Left colon (tissue), 2 donors: ENCODE measurements around the gene C2CD4C. TPM values are rescaled to one million over a fixed set of nuclear protein-coding genes. Genes with fewer than 3 reads are reported as not detected.
"Not testable (repeated sequence)": the region's sequence is repeated elsewhere in the genome, so short reads cannot be mapped to it uniquely, and the experiment has no call there.

Source experiments
- ATAC-seq: fragments of 200-7000 bp; cut with Tn5 transposase; one replicate; pipeline ENCODE4 v1.9.1; 2020; ENCODE audit warnings: mild to moderate bottlenecking, moderate library complexity
- DNase-seq, 2 donors: peaks; one replicate each; pipeline ENCODE4 v3.0.0-alpha.2; 2020
- intact Hi-C, 2 donors: fragments of 100-400 bp; cut with DNase I in 1 of 2; cut with micrococcal nuclease in 1 of 2; formaldehyde crosslinking; loops; one replicate each; pipeline versions ENCODE4 v1.11.2 to v1.14.0; 2022; cut with DNase I, micrococcal nuclease
- total RNA-seq, 2 donors: library from RNA; stranded (reverse); fragmentation: NEBNext Ultra II Directional; extraction: Animal tissue kit (Norgen Biotek cat#: 25700); gene quantifications; one replicate each; pipeline ENCODE4 v1.2.1, GENCODE V29; 2021
- donor health status: DM: no; HTN: no; CAD: no.
- donor health status: DM: yes; HTN: yes; CAD: no.

The C2CD4C gene
- total RNA-seq, 2 donors from 2014 or later = 0.59 to 0.85 TPM

DNA sequence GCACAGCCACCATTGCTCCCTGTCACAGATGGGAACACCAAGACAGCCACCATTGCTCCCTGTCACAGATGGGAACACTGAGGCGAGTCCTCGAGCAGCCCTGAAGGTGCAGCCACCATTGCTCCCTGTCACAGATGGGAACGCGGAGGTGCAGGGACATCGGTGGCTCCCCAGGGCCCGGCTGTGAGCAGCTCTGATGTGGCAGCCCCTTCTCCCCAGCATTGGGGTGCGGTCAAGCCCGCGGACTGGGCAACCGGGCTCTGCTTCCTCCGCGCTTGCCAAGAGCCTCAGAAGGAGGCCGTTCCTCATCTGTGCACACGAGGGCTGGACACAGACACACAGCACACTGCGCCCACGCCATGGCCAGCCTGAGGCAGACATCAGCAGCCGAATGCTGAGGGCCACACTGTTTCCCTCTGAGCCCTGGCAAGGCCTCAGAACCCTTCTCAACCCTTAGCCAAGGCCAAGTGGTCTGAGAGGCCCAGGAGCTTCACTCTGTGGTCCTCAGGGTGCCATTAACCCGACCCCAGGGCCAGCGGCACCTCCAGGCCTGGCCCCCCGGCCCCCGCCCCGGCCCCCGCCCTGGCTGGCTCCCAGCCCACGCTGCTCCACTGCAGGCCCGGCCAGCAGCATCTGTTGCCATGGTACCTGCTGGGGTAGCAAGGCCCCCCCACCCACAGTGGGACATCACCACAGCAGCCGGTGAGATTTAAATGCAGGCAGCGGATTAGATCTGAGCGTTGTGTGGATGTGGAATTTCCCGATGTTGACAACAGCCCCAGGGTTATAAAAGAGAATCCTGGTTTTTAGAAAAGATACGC lies 18.4 kb downstream of the C2CD4C start:
- intact Hi-C loops = no loop called here
- DNase-seq (no peak), ATAC-seq (no peak)

DNA sequence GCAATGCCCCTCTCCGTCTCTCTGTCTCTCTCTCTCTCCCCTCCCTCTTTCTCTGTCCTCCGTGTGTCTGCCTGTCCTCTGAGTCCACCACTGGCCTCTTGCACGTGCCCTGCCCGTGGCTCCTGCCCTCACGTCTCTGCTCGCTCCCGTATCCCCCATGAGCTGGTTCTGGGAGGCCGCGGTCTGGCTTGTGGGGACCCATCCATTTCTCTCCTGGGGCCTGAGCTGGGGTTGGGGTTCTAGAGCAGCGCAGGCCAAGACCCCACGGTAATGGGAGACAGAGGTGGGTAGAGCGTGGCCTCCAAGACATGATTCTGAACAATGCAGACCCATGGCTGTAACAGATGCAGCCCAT lies 19.0 kb downstream of the C2CD4C start:
- intact Hi-C loops = no loop called here
- no peak for ATAC-seq
- DNase-seq = peak in 1 of 2 donors; percentile 14

DNA sequence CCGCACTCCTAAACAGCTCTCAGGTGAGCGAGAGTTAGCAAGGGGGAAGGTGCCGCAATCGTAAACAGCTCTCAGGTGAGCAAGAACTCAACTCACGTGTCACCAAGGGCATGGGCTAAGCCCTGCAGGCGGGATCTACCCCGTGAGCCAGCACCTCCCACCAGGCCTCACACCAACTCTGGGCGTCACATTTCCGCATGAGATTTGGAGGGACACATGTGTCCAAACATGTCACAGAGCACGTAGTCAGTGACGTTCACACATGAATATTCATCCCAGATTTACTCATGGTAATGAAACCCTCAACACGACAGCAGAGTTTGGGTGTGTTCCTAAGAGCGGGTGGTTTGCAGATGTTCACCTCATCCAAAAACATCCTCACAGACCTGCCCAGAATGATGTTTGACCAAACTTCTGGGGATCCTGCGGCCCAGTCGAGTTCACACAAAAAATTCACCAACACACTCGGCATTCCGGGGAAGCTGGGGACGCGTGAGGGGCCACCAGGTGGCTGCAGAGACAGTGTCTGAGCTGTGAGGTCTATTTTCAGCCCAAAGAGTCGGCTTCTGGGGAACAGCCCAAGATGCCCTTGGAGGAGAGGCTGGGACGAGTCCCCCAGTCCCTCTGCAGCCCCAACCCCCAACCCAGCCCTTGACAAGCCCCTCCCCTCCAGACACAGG lies 19.6 kb downstream of the C2CD4C start:
- no peak for ATAC-seq
- intact Hi-C loops = no loop called here
- peak in 1 of 2 donors; percentile 8 for DNase-seq

DNA sequence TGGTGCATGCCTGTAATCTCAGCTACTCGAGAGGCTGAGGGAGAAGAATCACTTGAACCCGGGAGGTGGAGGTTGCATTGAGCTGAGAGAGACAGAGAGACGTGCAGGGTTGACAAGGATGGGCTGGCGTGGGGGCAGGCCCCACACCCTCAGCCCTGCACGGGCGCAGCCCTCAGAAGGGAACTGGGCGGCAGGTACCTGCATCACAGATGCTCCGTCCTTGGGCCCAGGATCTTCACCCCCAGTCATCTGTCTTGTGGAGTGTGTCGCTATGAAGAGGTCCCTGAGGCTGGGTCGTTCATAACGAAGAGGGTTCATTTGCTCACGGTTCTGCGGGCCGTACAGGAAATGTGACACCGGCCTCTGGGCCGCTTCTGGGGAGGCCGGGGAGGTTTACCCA lies 20.3 kb downstream of the C2CD4C start:
- DNase-seq = no peak
- intact Hi-C loops = no loop called here
- ATAC-seq = no peak

DNA sequence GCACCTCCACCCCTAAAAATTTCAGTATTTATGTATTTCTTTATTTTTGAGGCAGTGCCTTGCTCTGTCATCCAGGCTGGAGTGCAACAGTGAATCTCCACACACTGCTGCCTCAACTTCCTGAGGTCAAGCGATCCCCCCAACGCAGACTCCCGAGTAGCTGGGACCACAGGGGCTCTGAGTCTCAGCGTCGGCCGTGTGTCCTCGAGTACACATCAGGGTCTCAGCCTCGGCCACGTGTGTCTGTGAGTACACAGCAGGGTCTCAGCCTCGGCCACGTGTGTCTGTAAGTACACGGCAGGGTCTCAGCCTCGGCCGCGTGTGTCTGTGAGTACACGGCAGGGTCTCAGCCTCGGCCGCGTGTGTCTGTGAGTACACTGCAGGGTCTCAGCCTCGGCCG lies 21.2 kb downstream of the C2CD4C start:
- DNase-seq (no peak), ATAC-seq (no peak)
- intact Hi-C loops = no loop called here

DNA sequence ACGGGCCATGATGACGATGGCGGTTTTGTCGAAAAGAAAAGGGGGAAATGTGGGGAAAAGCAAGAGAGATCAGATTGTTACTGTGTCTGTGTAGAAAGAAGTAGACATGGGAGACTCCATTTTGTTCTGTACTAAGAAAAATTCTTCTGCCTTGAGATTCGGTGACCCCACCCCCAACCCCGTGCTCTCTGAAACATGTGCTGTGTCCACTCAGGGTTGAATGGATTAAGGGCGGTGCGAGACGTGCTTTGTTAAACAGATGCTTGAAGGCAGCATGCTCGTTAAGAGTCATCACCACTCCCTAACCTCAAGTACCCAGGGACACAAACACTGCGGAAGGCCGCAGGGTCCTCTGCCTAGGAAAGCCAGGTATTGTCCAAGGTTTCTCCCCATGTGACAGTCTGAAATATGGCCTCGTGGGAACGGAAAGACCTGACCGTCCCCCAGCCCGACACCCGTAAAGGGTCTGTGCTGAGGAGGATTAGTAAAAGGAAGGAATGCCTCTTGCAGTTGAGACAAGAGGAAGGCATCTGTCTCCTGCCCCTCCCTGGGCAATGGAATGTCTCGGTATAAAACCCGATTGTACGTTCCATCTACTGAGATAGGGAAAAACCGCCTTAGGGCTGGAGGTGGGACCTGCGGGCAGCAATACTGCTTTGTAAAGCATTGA lies 22.2 kb downstream of the C2CD4C start:
- intact Hi-C loops, ATAC-seq, DNase-seq: not testable (repeated sequence)

DNA sequence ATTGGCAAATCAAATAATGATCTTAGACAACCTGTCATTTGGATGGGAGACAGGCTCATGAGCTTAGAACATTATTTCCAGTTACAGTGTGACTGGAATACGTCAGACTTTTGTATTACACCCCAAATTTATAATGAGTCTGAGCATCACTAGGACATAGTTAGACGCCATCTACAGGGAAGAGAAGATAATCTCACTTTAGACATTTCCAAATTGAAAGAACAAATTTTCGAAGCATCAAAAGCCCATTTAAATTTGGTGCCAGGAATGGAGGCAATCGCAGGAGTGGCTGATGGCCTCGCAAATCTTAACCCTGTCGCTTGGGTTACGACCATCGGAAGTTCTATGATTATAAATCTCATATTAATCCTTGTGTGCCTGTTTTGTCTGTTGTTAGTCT lies 22.8 kb downstream of the C2CD4C start:
- DNase-seq, ATAC-seq, intact Hi-C loops: not testable (repeated sequence)

DNA sequence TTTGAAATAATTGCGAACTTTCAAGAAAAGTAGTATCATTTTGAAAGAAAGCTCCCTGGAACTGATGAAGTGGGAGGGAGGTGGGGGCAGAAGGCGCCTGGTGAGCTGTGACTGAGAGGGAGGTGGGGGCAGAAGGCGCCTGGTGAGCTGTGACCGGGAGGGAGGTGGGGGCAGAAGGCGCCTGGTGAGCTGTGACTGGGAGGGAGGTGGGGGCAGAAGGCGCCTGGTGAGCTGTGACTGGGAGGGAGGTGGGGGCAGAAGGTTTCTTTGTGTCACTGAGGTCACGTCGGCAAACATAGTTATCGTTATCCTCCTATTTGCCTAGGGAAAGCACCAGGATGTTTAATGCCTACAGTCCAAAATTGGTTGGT lies 24.2 kb downstream of the C2CD4C start:
- intact Hi-C loops = no loop called here
- ATAC-seq (no peak), DNase-seq (no peak)

DNA sequence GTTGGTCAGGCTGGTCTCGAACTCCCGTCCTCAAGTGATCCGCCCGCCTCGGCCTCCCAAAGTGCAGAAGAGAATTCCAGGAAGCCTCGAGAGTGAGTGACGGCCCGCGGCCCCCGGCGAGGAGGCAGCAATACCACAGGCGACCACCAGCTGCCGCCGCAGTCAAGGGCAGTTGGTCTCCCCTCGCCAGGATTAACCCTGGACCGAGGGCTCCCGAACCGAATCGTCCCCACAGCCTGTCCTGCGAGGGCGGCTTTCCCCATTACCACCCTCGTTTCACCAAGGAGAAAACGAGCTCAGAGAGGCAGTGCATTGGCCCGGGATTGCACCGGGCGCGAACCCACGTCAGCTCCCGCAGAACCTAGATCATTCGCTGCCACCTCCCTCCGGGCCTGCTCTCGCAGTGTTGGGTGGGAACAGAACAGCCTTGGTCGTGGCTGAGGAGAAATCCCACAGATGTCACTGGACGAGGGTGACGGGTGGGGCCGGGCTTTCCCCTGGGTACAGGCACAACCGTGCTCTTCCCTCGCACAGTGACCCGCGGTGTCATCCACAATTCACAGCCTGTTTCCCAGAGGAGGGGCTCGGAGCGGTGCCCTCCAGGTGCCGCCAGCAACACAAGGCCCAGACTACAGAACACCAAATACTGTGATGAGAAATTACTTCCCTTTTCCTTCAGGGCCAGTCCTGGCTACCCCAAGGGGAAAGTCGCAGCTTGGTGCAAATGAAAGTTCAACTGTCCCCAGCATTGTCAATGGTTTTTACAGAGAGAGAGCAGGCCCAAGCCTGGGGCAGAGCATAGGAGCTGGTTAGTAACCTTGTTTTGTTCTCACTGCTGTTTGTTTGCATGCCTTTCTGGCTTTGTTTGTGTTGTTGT lies 24.8 kb downstream of the C2CD4C start:
- DNase-seq (peak in 1 of 2 donors; percentile 18), ATAC-seq (no peak)
- intact Hi-C loops = no loop called here

DNA sequence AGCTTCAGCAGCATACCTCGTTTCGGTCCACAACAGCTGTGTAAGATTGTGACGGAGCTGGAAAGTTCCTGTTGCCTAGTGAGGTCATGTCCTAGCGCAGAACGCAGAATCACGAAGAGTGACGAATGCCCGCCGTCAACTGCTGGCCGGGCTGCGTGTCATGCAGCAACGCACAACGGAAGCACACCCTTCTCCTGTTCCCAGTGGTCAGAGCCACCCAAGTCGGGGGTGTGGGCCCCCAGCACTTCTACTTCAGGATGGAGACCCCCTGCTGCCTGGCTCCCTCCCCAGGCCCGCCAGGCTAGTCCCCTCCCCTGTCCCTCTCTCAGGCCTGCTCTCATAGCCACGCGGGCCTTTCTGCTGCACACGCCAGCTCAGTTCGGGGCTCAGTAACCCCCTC lies 25.9 kb downstream of the C2CD4C start:
- intact Hi-C loops = no loop called here
- DNase-seq (no peak), ATAC-seq (no peak)

DNA sequence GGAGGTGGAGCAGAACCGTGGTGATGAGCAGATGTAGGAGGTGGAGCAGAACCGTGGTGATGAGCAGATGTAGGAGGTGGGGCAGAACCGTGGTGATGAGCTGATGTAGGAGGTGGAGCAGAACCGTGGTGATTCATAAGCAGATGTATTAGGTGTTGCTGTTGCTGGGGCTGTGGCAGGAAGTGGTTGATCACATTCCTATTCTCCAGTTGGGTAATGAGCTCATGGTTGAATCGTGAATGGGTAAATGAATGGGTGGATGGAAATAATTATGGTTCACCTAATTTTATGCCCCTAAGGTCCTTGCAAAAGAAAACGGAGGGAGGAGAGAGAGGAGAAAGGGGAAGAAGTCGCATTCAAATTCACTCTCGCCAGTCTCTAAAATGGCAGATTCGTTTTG lies 26.4 kb downstream of the C2CD4C start:
- DNase-seq, intact Hi-C loops, ATAC-seq: not testable (repeated sequence)

DNA sequence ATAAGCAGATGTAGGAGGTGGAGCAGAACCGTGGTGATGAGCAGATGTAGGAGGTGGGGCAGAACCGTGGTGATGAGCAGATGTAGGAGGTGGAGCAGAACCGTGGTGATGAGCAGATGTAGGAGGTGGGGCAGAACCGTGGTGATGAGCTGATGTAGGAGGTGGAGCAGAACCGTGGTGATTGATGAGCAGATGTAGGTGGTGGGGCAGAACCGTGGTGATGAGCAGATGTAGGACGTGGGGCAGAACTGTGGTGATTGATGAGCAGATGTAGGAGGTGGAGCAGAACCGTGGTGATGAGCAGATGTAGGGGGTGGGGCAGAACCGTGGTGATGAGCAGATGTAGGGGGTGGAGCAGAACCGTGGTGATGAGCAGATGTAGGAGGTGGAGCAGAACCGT lies 27.0 kb downstream of the C2CD4C start:
- DNase-seq, intact Hi-C loops, ATAC-seq: not testable (repeated sequence)

DNA sequence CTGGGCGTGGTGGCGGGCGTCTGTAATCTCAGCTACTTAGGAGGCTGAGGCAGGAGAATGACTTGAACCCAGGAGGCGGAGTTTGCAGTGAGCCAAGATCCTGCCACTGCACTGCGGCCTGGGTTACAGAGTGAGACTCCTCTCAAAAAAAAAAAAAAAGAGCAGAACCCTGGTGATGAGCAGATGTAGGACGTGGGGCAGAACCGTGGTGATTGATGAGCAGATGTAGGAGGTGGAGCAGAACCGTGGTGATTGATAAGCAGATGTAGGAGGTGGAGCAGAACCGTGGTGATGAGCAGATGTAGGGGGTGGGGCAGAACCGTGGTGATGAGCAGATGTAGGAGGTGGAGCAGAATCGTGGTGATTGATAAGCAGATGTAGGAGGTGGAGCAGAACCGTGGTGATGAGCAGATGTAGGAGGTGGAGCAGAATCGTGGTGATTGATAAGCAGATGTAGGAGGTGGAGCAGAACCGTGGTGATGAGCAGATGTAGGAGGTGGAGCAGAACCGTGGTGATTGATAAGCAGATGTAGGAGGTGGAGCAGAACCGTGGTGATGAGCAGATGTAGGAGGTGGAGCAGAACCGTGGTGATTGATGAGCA lies 28.2 kb downstream of the C2CD4C start:
- intact Hi-C loops, DNase-seq, ATAC-seq: not testable (repeated sequence)

DNA sequence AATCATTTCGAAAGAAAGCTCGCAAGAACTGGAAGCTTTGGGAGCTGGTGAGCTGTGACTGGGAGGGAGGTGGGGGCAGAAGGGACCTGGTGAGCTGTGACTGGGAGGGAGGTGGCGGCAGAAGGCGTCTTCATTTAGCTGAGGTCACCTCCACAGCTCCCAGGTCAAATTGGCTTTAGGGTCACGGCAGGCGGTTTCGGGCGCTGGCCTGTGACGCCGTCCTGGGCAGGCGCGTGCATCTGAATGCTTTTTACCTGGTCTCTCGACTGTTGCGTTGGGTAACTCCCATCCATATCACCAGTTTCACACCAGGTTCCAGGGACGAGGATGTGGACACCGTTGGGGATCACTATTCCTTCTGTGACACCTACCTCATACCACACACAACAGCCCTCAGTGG lies 29.2 kb downstream of the C2CD4C start:
- DNase-seq = no peak
- intact Hi-C loops = no loop called here
- no peak for ATAC-seq

DNA sequence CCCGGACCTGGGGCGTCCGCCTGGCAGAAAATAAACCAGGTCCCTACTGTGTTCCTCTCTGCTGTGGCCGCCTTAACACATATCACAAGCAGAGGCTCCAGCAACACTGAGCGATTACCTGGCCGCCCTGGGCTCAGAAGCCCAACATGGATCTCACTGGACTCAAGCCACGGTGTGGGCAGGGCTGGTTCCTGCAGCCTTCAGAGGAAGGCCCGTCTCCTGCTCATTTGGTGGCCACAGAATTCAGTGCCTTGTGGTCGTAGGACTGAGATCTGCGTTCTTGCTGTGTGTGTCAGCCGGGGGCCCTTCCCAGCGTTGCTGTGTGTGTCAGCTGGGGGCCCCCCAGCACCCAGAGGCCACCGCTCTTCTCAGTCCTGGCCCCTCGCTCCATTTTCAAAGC lies 30.2 kb downstream of the C2CD4C start:
- intact Hi-C loops = no loop called here
- ATAC-seq = no peak
- DNase-seq = no peak

DNA sequence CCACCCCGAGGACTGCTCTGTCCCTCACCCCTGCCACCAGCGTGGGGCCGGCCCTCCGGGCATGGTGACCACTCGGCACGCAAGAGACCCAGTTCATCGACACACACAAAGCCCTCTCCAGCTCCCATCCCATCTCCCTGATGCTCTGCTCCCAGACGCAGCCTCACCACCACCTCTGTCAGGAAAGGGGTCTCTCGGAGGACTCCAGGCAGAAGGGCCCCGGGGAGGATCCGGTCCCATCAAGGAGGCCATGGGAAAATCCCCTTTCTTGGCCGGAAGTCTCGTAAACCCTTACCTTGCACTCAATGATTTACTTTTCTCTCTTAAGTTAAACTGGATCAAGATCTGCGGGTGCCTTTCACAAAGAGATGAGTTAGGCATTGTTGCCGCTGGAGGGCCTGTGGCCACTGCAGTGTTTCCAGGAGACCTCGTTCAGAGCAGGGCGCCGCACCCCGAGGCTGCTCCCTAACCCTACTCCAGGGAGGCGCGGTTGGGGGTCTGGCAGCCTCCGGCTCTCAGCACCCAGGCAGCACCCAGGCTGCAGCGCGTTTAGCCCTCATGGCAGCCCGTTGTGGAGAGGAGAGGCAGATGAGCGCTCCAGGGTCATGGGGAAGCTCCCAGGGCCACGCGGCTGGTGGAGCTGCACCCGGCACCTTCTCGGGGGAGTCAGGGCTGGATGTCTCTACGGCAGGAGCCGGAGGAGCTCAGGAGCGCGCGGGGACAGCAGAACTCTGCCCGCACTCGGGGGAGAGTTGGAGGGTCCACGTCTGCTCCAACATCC lies 31.0 kb downstream of the C2CD4C start:
- ATAC-seq = no peak
- intact Hi-C loops = no loop called here
- no peak for DNase-seq

DNA sequence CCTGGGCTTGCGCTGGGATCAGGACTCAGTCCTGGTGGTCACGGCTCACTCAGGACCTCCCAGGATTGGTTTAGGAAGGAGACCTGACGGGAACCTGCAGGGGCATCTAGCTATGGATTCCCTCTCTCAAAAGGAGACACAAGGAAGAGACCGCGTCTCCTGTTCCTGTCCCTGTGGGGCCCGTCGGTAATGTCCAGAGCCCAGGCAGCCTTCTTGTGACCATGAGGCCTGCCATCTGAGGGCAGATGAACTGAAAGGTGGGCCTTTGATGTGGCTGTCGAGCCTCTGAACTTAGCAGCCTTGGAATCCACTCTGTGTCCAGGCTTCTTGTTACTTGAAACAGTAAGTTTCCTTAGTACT lies 32.9 kb downstream of the C2CD4C start:
- intact Hi-C loops = no loop called here
- ATAC-seq (no peak), DNase-seq (no peak)
